OCI-LY7 (cell line): ENCODE data around the gene SLBP. TPM values are rescaled to one million over a fixed set of nuclear protein-coding genes. Genes with fewer than 3 reads are reported as not detected.
A peak's percentile ranks its signal among the peaks of the same experiment; 100 is the strongest.

Experiments used
- BruUV-seq: library from RNA; stranded (reverse); fragments of 400-500 nt; replicated peaks from 2 replicates; lab custom pipeline; 2021; lab: Mats Ljungman, UMichigan
- CTCF ChIA-PET: fragments of 300-600 bp; sonication (Branson Sonifier 250); formaldehyde crosslinking; loops from one replicate; lab custom pipeline; 2022; ENCODE audit warnings: antibody characterized with exemption; ENCODE audit not compliant: unreplicated experiment; lab: Charles Lee
- POLR2A ChIA-PET: fragments of 300-600 bp; sonication (Branson Sonifier 250); formaldehyde crosslinking; loops from one replicate; lab custom pipeline; 2022; ENCODE audit warnings: antibody characterized with exemption; lab: Charles Lee
- DNase-seq: peaks from one replicate; pipeline ENCODE4 v3.0.0-alpha.2; 2015; ENCODE audit warnings: low spot score
- H2AFZ ChIP-seq: fragments of 200-600 bp; sonication (generic), shearing (Covaris generic); 2 replicates; pipeline ENCODE4 v1.6.1; 2014; ENCODE audit warnings: mild to moderate bottlenecking, antibody characterized with exemption, low read length, moderate library complexity
- H3K27ac ChIP-seq: fragments of 200-600 bp; sonication (generic); 2 replicates; pipeline ENCODE4 v1.5.1; 2014; ENCODE audit warnings: mixed run types, low read depth, mild to moderate bottlenecking, moderate library complexity, low read length, inconsistent platforms; ENCODE audit not compliant: poor library complexity, severe bottlenecking
- H3K36me3 ChIP-seq: fragments of 200-600 bp; sonication (generic); 2 replicates; pipeline ENCODE4 v1.6.1; 2014; ENCODE audit warnings: mild to moderate bottlenecking, antibody characterized with exemption, low read length, moderate library complexity, mixed read lengths; ENCODE audit not compliant: insufficient read depth
- H3K4me1 ChIP-seq: fragments of 200-600 bp; sonication (generic); 2 replicates; pipeline ENCODE4 v1.5.1; 2014; ENCODE audit warnings: mild to moderate bottlenecking, low read length; ENCODE audit not compliant: insufficient read depth, poor library complexity, severe bottlenecking
- H3K4me2 ChIP-seq: fragments of 200-600 bp; sonication (generic); 2 replicates; pipeline ENCODE4 v1.6.1; 2014; ENCODE audit warnings: mild to moderate bottlenecking, low read length
- H3K4me3 ChIP-seq: fragments of 200-600 bp; sonication (generic); 2 replicates; pipeline ENCODE4 v1.5.1; 2014; ENCODE audit warnings: mild to moderate bottlenecking, low read depth, low read length; ENCODE audit not compliant: poor library complexity, severe bottlenecking
- H3K79me2 ChIP-seq: fragments of 200-600 bp; sonication (generic); 2 replicates; pipeline ENCODE4 v1.6.1; 2016; ENCODE audit warnings: low read depth, mild to moderate bottlenecking, low read length, moderate library complexity, mixed read lengths; ENCODE audit not compliant: insufficient read depth
- H3K9me2 ChIP-seq: fragments of 200-600 bp; sonication (generic); 2 replicates; pipeline ENCODE4 v1.6.1; 2016; ENCODE audit warnings: mild to moderate bottlenecking, low read length, mixed read lengths; ENCODE audit not compliant: insufficient read depth
- H3K9me3 ChIP-seq: fragments of 200-600 bp; sonication (generic); 2 replicates; pipeline ENCODE4 v1.6.1; 2014; ENCODE audit warnings: mild to moderate bottlenecking, mixed run types, low read length, mixed read lengths
- H4K20me1 ChIP-seq: fragments of 200-600 bp; sonication (generic); 2 replicates; pipeline ENCODE4 v1.6.1; 2014; ENCODE audit warnings: mild to moderate bottlenecking, antibody characterized with exemption, low read length, moderate library complexity, mixed read lengths; ENCODE audit not compliant: insufficient read depth
- CTCF ChIP-seq: fragments of 200-600 bp; sonication (generic); conservative IDR thresholded peaks from 2 replicates; pipeline ENCODE4 v1.5.1; 2014; ENCODE audit warnings: mild to moderate bottlenecking, antibody characterized with exemption, low read length, moderate library complexity, mixed read lengths
- EZH2phosphoT487 ChIP-seq: fragments of 200-600 bp; sonication (generic); IDR thresholded peaks from 2 replicates; pipeline ENCODE4 v1.6.1; 2018; ENCODE audit warnings: low read depth, borderline replicate concordance, mild to moderate bottlenecking, mixed run types, antibody characterized with exemption, low read length, moderate library complexity, mixed read lengths
- intact Hi-C: fragments of 100-400 bp; cut with micrococcal nuclease; formaldehyde crosslinking; loops from one replicate; pipeline ENCODE4 v1.10.0; 2022; ENCODE audit not compliant: unreplicated experiment
- total RNA-seq, 2 experiments: library from RNA; depleted of rRNA in 1 of 2; stranded (reverse); fragments of >200 nt in 1 of 2; shearing (Covaris generic) in 1 of 2; gene quantifications; 2 replicates each; pipeline ENCODE4 v1.2.3, GENCODE V29; 2014 to 2022

SLBP gene
- total RNA-seq, 2 experiments from 2014 or later = 159 to 196 TPM

- H2AFZ ChIP-seq = no peak overlapping the region
- ChIA-PET POLR2A (interaction anchor here (0.6 to 1.5 kb wide), 5 partner anchors 9 to 151 kb away, joined by 3 to 5 read pairs (median 3); partner anchors contain the start of gene LETM1), CTCF (interaction anchor here (0.5 kb wide), 1 partner anchor 20 kb away, joined by 3 read pairs; no protein-coding TSS in a partner anchor)
- DNase-seq = peak; percentile 77
- H3K4me3 ChIP-seq = peak overlapping the region; percentile 86
- peak overlapping the region; percentile 91 for H3K4me2 ChIP-seq
- intact Hi-C loops = loop anchor here (5.0 to 10.0 kb wide), 3 partner anchors 132 to 1040 kb away; partner anchors contain the start of genes ATP5ME, MYL5 and RNF4
- H3K9me3 ChIP-seq = no peaks in the 10 kb centered on the region
- H3K4me1 ChIP-seq = peaks cover 68% of the 10 kb centered on the region
- H4K20me1 ChIP-seq = peaks cover 31% of the 10 kb centered on the region
- peak overlapping the region; percentile 85 for H3K27ac ChIP-seq
- peaks cover 83% of the 10 kb centered on the region for H3K36me3 ChIP-seq
- TF ChIP-seq EZH2phosphoT487 = no peak
- TF ChIP-seq CTCF = peak; percentile 57
- H3K79me2 ChIP-seq = peaks cover 68% of the 10 kb centered on the region
- no TSS peak for BruUV-seq
- H3K9me2 ChIP-seq = no peaks in the 10 kb centered on the region
Measured at GRCh38 chr4:1714303-1715001, 2.3 kb upstream of the SLBP start.

- H3K36me3 ChIP-seq = peaks cover 87% of the 10 kb centered on the region
- H4K20me1 ChIP-seq = peaks cover 42% of the 10 kb centered on the region
- TF ChIP-seq CTCF (no peak), EZH2phosphoT487 (no peak)
- no peaks in the 10 kb centered on the region for H3K9me3 ChIP-seq
- H3K79me2 ChIP-seq = peaks cover 81% of the 10 kb centered on the region
- peak; percentile 50 for DNase-seq
- TSS peak; percentile 86 for BruUV-seq
- peak overlapping the region; percentile 86 for H3K4me3 ChIP-seq
- peak overlapping the region; percentile 85 for H3K27ac ChIP-seq
- H3K4me1 ChIP-seq = peaks cover 68% of the 10 kb centered on the region
- H2AFZ ChIP-seq = no peak overlapping the region
- H3K9me2 ChIP-seq = no peaks in the 10 kb centered on the region
- intact Hi-C loops = loop anchor here (2.0 to 10.0 kb wide), 4 partner anchors 131 to 1038 kb away; partner anchors contain the start of genes ATP5ME, MYL5, NSD2 and RNF4
- peak overlapping the region; percentile 91 for H3K4me2 ChIP-seq
- CTCF ChIA-PET = no interaction called here
- POLR2A ChIA-PET = interaction anchor here (1.3 to 1.5 kb wide), 4 partner anchors 8 to 143 kb away, joined by 3 to 10 read pairs (median 3); partner anchors contain the start of genes LETM1, TACC3 and TMEM129
Measured at GRCh38 chr4:1713003-1713851, 1.1 kb upstream of the SLBP start.
